DMS53 treated with DMSO at 0.1 percent for 48 hours (cell line): ENCODE measurements around the gene ZNF148.
A peak's percentile ranks its signal among the peaks of the same experiment; 100 is the strongest.

ENCODE experiments used
- DNase-seq: peaks from one replicate; lab custom pipeline; 2025; ENCODE audit not compliant: unreplicated experiment; lab: John Stamatoyannopoulos, UW

ZNF148 gene

GRCh38 chr3:125229707-125230106 is 145.4 kb downstream of the ZNF148 start:
- no peak for DNase-seq

GRCh38 chr3:125229168-125229567 is 146.0 kb downstream of the ZNF148 start:
- no peak for DNase-seq

DNA sequence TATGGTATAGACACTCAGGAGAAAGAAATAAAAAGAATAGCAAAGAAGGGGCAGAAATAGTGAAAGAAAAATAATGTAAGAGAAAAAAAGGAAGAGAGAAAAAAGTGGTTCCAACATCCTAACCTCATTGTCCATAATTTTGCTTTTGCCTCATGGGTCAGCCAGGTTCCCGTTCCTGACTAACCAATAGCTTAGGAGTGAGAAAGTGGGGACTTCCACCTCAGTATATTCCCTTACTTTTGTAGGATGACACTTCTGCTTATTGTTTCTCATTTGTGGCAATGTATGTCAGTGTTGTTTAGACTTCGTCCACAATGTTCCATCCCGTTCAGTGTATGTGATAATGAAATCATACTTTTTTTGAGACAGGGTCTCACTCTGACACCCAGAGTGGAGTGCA is 153.3 kb downstream of the ZNF148 start:
- DNase-seq, result no peak

GRCh38 chr3:125220727-125221429 is 154.2 kb downstream of the ZNF148 start:
- DNase-seq, result no peak

GRCh38 chr3:125220183-125220582 is 154.9 kb downstream of the ZNF148 start:
- DNase-seq, result no peak

GRCh38 chr3:125219261-125219701 is 155.8 kb downstream of the ZNF148 start:
- no peak for DNase-seq

GRCh38 chr3:125214738-125215137 is 160.4 kb downstream of the ZNF148 start:
- DNase-seq, result peak; percentile 4

DNA sequence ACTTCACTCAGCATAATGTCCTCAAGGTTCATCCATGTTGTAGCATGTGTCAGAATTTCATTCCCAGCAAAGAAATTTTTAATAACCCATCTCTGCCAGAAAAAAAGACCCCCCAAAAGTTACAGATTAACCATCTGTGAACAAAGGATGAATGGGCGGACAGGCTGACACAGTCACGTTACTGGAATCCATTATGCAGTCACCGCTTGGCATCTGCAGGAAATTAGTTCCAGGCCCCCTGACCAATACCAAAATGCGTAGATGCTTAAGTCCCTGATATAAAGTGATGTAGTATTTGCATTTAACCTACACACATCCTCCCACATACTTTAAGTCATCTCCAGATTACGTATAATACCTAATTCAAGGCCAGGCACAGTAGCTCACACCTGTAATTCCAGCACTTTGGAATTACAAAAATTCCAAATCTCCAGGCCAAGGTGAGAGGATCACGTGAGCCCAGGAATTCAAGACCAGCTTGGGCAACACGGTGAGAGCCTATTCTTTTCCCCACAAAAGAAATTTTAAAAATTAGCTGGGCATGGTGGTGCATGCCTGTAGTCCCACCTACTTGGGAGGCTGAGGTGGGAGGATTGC is 161.1 kb downstream of the ZNF148 start:
- no peak for DNase-seq

DNA sequence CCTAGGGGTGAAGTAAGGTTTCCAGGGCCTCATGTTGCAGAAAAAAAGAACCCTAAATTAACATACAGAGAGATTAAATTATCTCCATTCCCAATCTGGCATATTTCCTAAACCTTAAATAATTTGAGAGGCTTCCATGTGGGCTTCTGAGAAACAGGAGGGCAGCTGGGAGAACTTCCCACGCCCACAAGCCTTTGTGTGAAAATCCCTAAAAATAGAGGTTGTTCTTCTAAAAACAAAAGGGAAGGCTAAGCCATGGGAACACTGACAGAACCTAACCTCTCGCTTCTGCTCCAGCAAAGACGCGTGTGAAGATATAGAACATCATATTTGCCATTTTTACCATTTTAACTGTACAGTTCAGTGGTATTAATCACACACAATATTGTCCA is 161.8 kb downstream of the ZNF148 start:
- DNase-seq, result no peak

DNA sequence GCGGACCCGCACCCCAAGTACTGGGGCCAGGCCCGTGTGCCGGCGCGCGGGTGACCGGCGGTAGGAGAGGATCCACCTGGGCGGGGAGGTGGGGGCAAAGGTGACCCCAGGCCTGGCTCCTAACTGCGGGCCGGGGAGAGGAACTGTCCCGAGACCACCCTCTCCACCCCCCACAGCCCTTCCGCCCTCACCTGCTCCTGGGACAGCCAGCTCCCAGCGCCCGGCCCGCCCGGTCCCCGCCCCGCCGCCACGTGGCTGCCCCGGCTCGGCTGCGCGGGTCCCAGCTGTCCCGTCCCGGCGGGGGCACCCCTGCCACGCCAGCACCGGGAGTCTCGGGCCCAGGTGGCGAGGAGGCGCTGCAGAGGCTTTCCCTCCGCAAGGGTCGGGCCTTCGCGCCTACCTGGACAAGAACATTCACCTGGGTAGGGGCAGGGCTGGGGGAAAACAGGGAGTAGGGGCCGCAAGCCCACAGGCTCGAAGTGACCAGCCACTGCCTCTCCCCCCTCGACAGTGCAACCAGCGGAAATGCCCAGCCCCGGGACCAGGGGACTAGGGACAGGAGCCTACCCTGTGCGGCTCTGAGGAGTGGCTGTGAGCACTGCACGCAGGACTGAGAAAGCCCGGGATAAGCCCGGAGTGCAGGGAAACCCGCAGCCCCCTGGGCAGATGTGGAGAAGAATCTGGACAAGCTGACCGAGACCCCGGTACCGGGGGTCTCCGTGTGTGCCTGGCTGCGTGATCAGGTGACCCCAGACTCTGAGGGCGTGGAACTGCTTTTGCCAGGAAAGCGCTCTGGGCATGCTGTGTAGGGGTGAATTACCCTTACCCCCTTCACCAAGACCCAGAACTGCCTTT is 162.4 kb downstream of the ZNF148 start, which contains the start of gene SLC12A8:
Gene SLC12A8 (minus strand): TSS at position 240 of the 855 bp plus-strand sequence. CDS start 1,399 bp downstream, outside the sequence.
- no peak for DNase-seq

- no peak for DNase-seq
Observed at GRCh38 chr3:125212091-125212508, 163.0 kb downstream of the ZNF148 start.

- DNase-seq, result no peak
Observed at GRCh38 chr3:125211523-125212090, 163.5 kb downstream of the ZNF148 start.

- no peak for DNase-seq
Observed at GRCh38 chr3:125207949-125208568, 167.1 kb downstream of the ZNF148 start.

- DNase-seq, result no peak
Observed at GRCh38 chr3:125207507-125207906, 167.6 kb downstream of the ZNF148 start.

DNA sequence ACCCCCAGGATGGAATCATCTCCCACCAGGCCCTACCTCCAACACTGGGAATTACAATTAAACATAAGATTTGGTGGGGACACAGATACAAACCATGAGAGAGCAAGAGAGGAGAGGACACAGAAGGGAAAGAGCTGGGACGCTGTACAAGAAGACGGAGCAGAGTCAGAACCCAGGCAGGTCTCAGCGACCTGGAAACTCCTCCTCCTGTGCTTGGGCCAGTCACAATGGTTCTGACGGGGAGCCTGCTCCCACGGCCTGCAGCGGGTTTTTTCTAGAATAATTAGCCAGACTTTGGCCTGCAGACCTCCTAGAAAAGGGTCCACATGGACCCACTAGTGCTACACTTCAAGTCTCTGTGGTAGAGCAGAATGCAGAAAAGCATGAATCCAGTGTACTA is 168.2 kb downstream of the ZNF148 start:
- DNase-seq, result no peak

DNA sequence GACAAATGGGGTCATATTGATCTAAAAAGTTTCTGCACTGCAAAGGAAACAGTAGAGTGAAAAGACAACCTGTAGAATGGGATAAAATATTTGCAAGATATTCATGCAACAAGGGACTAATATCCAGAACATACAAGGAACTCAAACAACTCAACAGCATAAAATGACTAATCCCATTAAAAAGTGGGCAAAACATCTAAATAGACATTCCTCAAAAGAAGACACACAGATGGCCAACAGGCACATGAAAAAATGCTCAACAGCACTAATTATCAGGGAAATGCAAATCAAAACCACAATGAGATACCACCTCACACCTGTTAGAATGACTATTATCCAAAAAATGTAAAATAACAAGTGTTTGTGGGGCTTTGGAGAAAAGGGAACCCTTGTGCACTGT is 171.4 kb downstream of the ZNF148 start:
- no peak for DNase-seq

DNA sequence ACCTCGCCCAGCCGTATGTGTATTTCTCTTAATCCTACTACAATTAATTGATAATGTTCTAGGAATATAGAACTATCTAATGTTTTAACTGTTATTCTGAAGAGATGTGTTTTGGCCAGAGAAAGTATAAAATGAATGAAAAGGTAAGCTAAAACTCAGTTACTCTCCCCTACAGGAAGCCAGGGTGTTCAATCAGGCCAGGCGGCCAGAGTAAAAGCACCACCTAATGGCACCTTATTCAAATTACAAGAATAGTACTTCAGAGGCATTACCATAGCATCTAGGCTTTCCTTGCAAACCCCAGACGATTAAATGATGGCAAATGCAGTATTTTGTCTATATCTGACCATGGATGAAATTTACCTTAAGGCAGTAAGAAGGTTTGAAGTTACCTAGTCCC is 172.9 kb downstream of the ZNF148 start:
- no peak for DNase-seq

GRCh38 chr3:125200731-125201139 is 174.4 kb downstream of the ZNF148 start:
- DNase-seq, result no peak

DNA sequence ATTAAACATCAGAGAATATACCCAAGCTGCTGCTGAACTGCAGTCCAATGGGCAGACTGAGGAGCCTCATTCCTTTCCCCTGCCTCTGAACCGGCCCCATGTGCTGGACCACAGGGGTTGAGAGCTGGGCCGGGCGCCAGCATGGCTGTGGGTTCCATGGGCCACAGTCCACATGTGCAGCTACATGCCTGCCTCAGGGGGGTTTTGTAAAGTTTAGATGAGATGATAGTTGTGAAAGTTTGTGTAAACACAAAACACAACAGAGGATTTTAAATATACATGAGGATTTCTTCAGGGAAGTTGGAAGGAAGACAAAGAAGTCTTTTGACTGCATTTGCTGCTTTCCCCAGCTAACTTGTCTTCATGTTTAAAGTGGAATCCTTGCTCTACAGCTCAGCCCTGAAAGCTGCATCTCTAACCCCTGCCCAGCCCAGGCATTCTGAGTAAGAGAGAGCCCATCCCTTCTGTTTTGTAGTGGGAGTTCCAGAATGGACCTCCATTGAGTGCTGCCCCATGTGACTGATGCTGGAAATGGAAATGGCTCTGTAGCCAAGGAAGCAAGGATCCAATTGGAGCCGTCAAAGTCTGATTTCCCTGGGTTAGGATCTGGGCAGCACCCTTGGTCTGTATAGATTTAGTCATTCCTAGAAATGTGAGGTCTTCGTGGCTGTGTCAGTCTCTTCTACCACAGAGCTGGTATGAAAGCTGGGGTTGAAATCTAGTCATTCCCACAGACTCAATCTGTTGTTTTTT is 180.1 kb downstream of the ZNF148 start:
- DNase-seq, result no peak
